Hepatocyte (in vitro differentiated cells): Measurements from ENCODE around the gene MICAL2. TPM values are rescaled to one million over a fixed set of nuclear protein-coding genes. Genes with fewer than 3 reads are reported as not detected.

Source experiments
- DNase-seq: peaks from one replicate; pipeline ENCODE4 v3.0.0-alpha.2; 2016; ENCODE audit warnings: low spot score
- H2AFZ ChIP-seq: fragments of 200-600 bp; sonication (generic); 2 replicates; pipeline ENCODE4 v1.6.0; 2016; ENCODE audit warnings: antibody characterized with exemption, mild to moderate bottlenecking
- H3K27ac ChIP-seq: fragments of 200-600 bp; sonication (generic); 2 replicates; pipeline ENCODE4 v1.5.1; 2016; ENCODE audit warnings: mild to moderate bottlenecking
- H3K27me3 ChIP-seq: fragments of 200-600 bp; sonication (generic); 2 replicates; pipeline ENCODE4 v1.6.1; 2016
- H3K36me3 ChIP-seq: fragments of 200-600 bp; sonication (generic); replicated peaks from 2 replicates; pipeline ENCODE4 v1.5.1; 2016; ENCODE audit warnings: low read depth; ENCODE audit not compliant: insufficient read depth
- H3K4me1 ChIP-seq: fragments of 200-600 bp; sonication (generic); 2 replicates; pipeline ENCODE4 v1.5.1; 2016; ENCODE audit warnings: mild to moderate bottlenecking, moderate library complexity; ENCODE audit not compliant: insufficient read depth
- H3K4me2 ChIP-seq: fragments of 200-600 bp; sonication (generic); 2 replicates; pipeline ENCODE4 v1.6.0; 2016
- H3K4me3 ChIP-seq: fragments of 200-600 bp; sonication (generic); 2 replicates; pipeline ENCODE4 v1.5.1; 2016; ENCODE audit warnings: mild to moderate bottlenecking
- H3K79me2 ChIP-seq: fragments of 200-600 bp; sonication (generic); 2 replicates; pipeline ENCODE4 v1.6.0; 2017; ENCODE audit warnings: mild to moderate bottlenecking
- H3K9me2 ChIP-seq: fragments of 200-600 bp; sonication (generic); replicated peaks from 2 replicates; pipeline ENCODE4 v1.6.0; 2017; ENCODE audit warnings: mild to moderate bottlenecking; ENCODE audit not compliant: insufficient read depth
- H3K9me3 ChIP-seq: fragments of 200-600 bp; sonication (generic); 2 replicates; pipeline ENCODE4 v1.5.1; 2016; ENCODE audit warnings: low read depth, mild to moderate bottlenecking
- H4K20me1 ChIP-seq: fragments of 200-600 bp; sonication (generic); 2 replicates; pipeline ENCODE4 v1.6.0; 2016; ENCODE audit warnings: mild to moderate bottlenecking; ENCODE audit not compliant: insufficient read depth, poor library complexity, severe bottlenecking
- EZH2 ChIP-seq: fragments of 200-600 bp; sonication (generic); IDR thresholded peaks from 2 replicates; pipeline ENCODE4 v1.6.1; 2016; ENCODE audit warnings: antibody characterized with exemption, mild to moderate bottlenecking, borderline replicate concordance
- EZH2phosphoT487 ChIP-seq: fragments of 200-600 bp; sonication (generic); IDR thresholded peaks from one replicate; pipeline ENCODE4 v1.6.1; 2018; ENCODE audit warnings: antibody characterized with exemption, mild to moderate bottlenecking, low read depth, moderate library complexity; ENCODE audit not compliant: unreplicated experiment, severe bottlenecking
- WGBS: methylation state at CpG from one replicate; pipeline ENCODE4 v1.1.6; 2016; ENCODE audit warnings: low lambda C conversion rate; ENCODE audit errors: missing lambda C conversion rate; 5-methylcytosine and 5-hydroxymethylcytosine counted together
- polyA plus RNA-seq: library from polyadenylated mRNA; unstranded; fragments of >200 nt; fragmentation: Nextera tagmentation; extraction: Ambion mirVana; gene quantifications from 2 replicates; pipeline ENCODE4 v1.2.1, GENCODE V29; 2016
- total RNA-seq: library from RNA; depleted of rRNA; stranded (reverse); fragments of >200 nt; gene quantifications from 2 replicates; pipeline ENCODE4 v1.2.3, GENCODE V29; 2014
- TF ChIP-seq, protein P1 (sequence below): fragments of 200-600 bp; sonication (generic); IDR thresholded peaks from 2 replicates; pipeline ENCODE4 v1.5.1; 2016; ENCODE audit warnings: antibody characterized with exemption, mild to moderate bottlenecking; ENCODE audit not compliant: poor library complexity

Gene MICAL2
- total and polyA plus RNA-seq, 2 experiments from 2014 or later: 36.8 to 56.0 TPM

DNA sequence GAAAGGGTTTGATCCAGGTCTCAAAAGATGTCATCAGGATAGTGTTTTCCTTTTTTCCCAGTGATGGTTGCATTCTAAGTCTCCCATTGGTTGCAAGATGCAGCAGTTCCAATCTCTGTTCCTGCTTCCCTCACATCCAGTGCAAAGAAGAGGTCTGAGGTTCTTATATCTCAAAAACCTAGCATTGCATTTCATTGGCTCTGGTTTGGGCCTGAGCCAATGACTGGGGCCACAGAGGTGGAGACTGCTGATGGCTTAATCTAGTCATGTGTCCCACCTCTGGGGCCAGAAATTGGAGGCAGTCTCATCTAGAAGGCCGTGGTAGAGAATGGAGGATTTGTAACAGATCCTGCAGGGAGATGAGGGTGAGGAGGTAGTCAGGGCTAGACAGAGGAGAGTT is 13.2 kb upstream of the MICAL2 start:
- Histone ChIP-seq H3K79me2 (no peaks in the 10 kb centered on the region), H2AFZ (no peak overlapping the region), H3K36me3 (no peaks in the 10 kb centered on the region), H3K27ac (no peak overlapping the region), H4K20me1 (no peaks in the 10 kb centered on the region), H3K4me1 (peaks cover 12% of the 10 kb centered on the region), H3K4me2 (no peak overlapping the region), H3K4me3 (no peak overlapping the region), H3K9me2 (no peaks in the 10 kb centered on the region), H3K9me3 (no peaks in the 10 kb centered on the region), H3K27me3 (no peaks in the 10 kb centered on the region)
- DNase-seq: no peak
- WGBS: 88% methylated on average over 1 of the region's 1 CpG
- no peak for TF ChIP-seq EZH2phosphoT487

DNA sequence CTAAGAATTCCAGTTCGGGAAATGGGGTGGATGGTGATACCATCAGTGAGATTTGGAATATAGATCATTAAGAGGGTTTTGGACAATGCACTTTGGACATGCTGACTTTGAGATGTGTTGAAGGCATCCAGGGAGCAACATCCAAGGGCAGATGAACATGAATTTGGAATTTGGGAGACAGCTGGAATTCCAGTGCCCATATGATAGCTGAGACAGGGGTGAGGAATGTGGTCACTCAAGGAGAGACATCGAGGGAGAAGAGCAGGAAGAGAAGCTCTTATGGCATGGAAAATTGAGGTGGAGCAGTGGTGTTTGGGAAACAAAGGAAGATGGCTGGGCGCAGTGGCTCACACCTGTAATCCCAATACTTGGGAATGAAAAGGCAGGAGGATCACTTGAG is 11.8 kb upstream of the MICAL2 start:
- Histone ChIP-seq H3K4me1 (peaks cover 5% of the 10 kb centered on the region), H3K79me2 (no peaks in the 10 kb centered on the region), H3K9me3 (no peaks in the 10 kb centered on the region), H2AFZ (no peak overlapping the region), H3K27me3 (no peaks in the 10 kb centered on the region), H4K20me1 (no peaks in the 10 kb centered on the region), H3K27ac (no peak overlapping the region), H3K4me3 (no peak overlapping the region), H3K9me2 (no peaks in the 10 kb centered on the region), H3K36me3 (no peaks in the 10 kb centered on the region), H3K4me2 (no peak overlapping the region)
- no peak for DNase-seq
- 90% methylated on average over 3 of the region's 3 CpGs for WGBS
- no peak for TF ChIP-seq EZH2phosphoT487
- TF ChIP-seq, protein P1, sequence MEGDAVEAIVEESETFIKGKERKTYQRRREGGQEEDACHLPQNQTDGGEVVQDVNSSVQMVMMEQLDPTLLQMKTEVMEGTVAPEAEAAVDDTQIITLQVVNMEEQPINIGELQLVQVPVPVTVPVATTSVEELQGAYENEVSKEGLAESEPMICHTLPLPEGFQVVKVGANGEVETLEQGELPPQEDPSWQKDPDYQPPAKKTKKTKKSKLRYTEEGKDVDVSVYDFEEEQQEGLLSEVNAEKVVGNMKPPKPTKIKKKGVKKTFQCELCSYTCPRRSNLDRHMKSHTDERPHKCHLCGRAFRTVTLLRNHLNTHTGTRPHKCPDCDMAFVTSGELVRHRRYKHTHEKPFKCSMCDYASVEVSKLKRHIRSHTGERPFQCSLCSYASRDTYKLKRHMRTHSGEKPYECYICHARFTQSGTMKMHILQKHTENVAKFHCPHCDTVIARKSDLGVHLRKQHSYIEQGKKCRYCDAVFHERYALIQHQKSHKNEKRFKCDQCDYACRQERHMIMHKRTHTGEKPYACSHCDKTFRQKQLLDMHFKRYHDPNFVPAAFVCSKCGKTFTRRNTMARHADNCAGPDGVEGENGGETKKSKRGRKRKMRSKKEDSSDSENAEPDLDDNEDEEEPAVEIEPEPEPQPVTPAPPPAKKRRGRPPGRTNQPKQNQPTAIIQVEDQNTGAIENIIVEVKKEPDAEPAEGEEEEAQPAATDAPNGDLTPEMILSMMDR: no peak
- no peak for TF ChIP-seq EZH2

DNA sequence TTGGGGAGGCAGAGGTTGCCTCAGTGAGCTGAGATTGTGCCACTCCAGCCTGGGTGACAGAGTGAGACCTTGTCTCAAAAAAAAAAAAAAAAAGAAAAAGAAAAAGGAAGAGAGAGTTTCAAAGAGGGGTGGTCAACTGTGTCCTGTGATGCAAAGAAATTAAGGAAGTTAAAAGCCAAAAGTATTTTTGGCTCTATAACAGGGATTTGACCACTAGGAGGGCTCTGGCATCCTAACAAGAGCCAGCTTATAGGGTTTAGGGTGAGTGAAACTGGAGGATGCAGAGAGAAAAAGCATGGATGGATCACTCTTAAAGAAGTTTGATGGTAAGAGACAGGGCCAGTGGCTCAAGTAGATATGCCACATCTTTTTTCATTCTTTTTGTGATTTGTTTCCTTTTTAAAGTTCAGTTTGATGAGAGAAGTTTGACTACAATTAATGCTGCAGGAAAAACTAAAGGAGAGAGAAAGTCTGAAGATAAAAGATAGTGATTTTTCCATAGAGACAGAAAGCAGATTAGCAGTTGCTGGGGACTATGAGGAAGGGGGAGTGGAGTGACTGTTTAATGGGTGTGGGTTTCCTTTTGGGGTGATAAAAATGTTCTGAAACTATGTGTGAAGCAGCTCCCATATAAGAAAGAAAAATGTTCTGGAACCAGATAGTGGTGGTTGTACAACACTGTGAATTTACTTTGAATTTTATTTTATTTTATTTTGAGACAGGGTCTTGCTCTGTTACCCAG is 11.1 kb upstream of the MICAL2 start:
- no peak for TF ChIP-seq EZH2phosphoT487
- TF ChIP-seq EZH2: no peak
- TF ChIP-seq, protein P1: no peak

DNA sequence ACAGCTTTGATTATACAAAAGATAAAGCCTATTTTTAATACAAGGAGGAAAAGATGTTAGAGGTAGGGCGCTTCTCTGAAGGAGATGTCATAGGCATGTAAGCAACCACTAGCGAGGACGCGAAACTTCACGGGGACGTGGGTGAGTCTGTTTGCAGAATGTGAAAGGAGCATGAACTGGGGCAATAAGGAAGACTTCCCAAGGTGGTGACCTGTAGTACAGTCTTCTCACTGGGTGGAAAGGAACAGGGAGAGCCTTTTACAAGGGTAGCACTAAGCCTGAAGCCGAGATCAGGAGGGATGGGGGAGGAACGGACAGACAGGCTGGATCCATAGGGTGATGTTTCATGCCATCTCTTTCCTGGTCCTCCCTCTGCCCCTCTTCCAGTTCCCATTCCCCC is 10.0 kb upstream of the MICAL2 start:
- Histone ChIP-seq H3K27ac (no peak overlapping the region), H3K4me2 (no peak overlapping the region), H3K4me3 (no peak overlapping the region), H2AFZ (no peak overlapping the region), H3K27me3 (no peaks in the 10 kb centered on the region), H3K36me3 (no peaks in the 10 kb centered on the region), H3K9me3 (no peaks in the 10 kb centered on the region), H3K4me1 (peaks cover 2% of the 10 kb centered on the region), H3K9me2 (no peaks in the 10 kb centered on the region), H4K20me1 (no peaks in the 10 kb centered on the region), H3K79me2 (no peaks in the 10 kb centered on the region)
- no peak for DNase-seq
- TF ChIP-seq EZH2phosphoT487: no peak
- TF ChIP-seq EZH2: no peak
- WGBS: 77% methylated on average over 8 of the region's 8 CpGs

More for the DNA sequence above, 11.1 kb upstream of the MICAL2 start:
- H4K20me1 ChIP-seq: no peaks in the 10 kb centered on the region
- no peak overlapping the region for H3K4me3 ChIP-seq
- H3K9me3 ChIP-seq: no peaks in the 10 kb centered on the region
- H3K4me2 ChIP-seq: no peak overlapping the region
- no peaks in the 10 kb centered on the region for H3K27me3 ChIP-seq
- H3K36me3 ChIP-seq: no peaks in the 10 kb centered on the region
- no peak for DNase-seq
- no peaks in the 10 kb centered on the region for H3K9me2 ChIP-seq
- no peak overlapping the region for H2AFZ ChIP-seq
- H3K79me2 ChIP-seq: no peaks in the 10 kb centered on the region
- peaks cover 5% of the 10 kb centered on the region for H3K4me1 ChIP-seq
- H3K27ac ChIP-seq: no peak overlapping the region
